Dermis blood vessel endothelial cell (primary cell): Measurements from ENCODE around the gene ADAT2. TPM values are rescaled to one million over a fixed set of nuclear protein-coding genes. Genes with fewer than 3 reads are reported as not detected.

Source experiments
- DNase-seq: peaks from one replicate; pipeline ENCODE4 v3.0.0; 2010
- total RNA-seq: library from RNA; depleted of rRNA; stranded (reverse); fragments of >200 nt; gene quantifications from 2 replicates; pipeline ENCODE4 v1.2.3, GENCODE V29; 2014

ADAT2 gene
- total RNA-seq, 1 donor from 2014 or later = 3.1 TPM

DNA sequence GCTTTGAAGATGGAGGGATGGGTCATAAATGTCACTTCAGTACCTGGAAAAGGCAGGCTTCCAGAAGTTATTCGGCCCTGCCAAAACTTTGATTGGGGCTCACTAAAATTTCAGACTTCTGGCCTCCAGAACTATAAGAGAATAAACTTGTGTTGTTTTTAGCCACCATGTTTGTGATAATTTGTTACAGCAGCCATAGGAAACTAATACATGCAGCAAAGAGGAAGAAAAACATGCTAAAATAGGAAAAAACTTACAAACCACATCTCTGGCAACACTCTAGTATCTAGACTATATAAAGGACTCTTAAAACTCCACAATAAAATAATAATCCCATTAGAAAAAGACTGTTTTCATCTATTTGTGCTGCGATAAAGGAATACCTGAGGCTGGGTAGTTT, 9.5 kb downstream of the ADAT2 start:
- DNase-seq = no peak

DNA sequence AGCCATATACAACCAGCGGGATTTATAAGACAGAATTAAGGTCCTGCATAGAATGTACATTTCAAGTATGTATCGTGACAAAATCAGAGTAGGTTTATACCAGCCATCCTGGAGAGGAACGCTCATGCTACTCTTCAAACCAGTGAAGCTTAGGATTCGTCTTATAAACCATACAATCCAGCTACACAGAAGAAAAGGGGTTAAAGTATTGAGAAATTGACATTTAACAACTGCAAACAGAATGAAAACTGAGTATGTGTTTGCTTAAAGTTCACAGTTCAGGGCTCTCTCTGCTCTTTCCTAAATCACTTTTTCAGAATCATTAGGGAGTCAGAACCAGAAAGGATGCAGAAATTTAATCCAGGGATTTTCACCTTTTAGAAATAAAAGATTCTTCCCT, 17.9 kb downstream of the ADAT2 start:
- DNase-seq = no peak

DNA sequence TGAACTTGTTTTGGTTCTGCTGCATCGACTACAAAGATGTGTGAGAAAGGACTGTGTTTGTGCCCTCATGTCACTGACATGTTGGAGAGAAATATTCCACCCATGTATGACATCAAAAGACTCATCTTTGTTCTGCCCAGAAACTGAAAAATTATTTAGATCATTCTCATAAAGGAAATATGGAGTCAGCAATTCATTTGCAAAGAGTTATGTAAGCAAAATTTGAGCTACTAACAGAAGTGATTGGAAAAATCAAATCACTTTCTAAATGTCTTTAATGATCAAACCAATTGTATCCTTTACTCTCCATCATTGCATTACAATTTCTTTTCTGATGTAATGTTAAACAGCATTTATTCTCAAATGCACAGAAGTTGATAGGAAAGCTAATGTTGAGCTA, 19.3 kb downstream of the ADAT2 start:
- DNase-seq = no peak

DNA sequence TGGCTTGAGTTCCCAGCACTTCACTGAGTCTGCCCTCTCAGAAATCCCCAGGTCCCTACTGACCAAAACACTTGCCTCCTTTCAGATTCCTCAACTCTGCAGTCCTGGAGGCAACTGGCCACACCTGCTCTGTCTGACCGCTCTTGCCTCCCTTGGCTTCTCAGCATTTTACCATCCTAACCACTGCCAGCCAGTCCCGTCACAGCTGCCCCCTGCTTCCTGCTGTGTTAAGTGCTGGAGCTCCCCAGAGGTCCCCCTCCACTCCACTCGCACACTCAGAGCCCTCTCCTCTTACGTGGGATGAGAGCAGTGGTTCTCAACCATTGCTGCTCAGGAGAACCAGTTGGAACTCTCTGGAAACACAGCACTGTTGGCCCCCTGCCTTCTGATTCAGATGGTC, 20.5 kb downstream of the ADAT2 start:
- no peak for DNase-seq

DNA sequence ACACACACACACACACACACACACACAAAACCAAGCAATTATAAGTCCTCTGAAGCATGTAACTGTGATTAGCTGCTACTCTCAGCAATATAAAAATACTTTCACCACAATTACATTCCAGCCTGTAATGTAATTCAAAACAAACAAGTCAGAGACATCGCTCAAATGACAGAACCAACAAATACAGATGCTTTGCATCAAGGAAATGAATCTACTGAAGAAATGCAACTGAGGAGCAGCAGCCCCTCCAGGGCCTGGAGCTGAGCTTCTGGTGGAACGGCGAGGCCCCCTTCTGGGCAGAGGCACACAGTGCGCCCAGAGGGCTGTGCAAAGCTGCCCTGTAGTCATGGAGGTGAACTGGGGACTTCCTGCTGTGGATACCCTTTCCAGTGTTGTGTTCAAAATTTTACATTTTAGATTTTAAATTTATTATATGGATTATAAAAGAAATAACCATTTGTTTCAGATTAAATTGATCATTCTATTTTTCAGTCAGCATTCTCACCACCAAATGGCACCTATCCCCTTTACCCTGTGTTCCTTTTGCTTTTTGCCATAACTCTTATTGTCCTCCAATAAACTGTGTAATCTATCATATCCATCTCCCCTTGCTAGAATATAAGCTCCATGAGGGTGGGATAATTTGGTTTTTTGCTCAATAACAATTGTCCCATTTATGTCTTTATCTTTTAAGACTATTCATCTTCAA, 23.2 kb downstream of the ADAT2 start:
- peak; percentile 84 for DNase-seq

DNA sequence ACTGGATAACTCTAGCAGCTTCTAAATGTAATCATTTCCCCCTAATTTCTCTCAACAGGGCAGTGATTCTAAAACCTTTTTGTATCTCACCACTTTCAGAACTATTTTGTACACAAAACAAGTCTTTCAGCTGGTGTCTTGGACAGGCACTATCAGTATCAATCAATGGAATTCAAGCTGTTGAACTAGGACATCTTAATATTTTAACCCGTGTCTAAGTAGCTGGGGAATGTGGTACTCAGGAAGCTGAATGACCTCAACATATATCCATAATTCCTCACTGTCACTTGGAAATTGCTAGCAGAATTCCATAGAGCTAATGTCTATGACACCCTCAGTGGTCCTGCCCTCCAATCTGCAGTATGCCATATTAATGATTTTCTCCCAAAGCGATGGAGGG, 24.5 kb downstream of the ADAT2 start:
- no peak for DNase-seq

DNA sequence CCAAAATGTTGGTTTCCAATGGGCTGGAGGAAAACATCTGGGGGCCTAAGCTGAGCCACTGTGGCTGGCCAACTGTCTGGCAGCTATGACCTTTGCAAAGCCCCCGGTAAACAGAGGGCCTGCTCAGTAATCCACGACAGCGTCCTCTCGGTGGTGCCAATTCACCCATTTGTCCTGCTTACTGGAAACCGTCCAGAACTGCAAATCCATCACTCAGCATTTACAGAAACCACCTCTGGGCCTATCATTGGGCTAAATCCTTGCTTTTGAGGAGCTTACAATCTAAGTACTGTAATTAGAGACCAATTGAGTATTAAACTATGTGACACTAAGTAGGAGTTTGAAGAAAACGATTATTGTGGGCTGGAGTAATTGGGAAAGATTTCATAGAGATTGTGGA, 31.0 kb downstream of the ADAT2 start:
- no peak for DNase-seq

DNA sequence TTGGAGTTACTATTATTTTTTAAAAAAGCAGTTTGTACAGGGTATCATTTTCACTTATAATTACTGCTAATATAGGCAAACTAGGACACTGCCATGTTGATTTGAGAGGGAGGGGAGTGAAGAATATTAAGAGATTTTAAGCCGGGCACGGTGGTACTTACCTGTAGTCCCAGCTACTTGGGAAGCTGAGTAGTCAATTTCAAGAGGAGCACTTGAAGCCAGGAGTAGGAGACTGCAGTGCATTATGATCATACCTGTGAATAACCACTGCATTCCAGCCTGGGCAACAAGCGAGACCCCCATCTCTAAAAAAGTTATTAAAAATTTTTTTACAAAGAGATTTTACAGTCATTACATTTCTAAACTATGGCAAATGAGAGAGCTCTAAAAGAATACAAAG, 35.7 kb downstream of the ADAT2 start:
- DNase-seq = no peak

DNA sequence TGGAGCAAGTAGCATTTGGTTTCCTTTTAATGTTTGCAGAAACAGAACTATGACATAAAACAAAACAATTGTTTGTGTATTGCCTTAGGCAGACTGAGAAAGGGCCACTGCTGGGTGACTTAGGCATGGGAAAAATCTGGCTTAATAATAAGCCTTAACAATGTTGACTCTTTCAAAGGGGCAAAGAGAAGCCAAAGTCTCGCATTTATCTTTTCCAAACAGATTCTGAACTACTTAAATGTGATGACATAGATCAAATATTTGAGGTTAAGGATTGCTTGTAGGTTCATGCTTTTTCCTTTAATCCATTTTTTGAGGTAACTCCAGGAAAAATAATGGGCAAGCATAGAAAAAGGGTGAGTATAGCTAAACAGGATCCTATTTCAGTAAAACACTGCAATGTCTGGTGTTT, 39.6 kb downstream of the ADAT2 start:
- no peak for DNase-seq

DNA sequence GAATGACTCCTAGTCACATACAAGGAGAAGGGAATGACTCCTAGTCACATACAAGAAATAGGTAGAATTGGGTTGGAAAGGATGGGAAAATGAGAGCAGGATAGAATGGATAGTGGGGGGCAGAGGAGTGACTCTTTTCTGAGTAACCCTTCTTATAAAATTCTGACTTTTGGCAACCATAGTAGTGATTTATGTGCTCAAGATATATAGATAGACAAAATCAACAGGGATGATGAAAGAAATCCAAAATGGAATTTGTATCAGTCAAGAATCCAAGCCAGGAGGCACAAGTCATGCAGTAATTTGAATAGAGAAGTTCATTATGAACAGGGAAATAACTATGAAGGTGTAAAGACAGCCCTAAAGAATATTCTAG, 41.7 kb downstream of the ADAT2 start:
- DNase-seq = no peak

DNA sequence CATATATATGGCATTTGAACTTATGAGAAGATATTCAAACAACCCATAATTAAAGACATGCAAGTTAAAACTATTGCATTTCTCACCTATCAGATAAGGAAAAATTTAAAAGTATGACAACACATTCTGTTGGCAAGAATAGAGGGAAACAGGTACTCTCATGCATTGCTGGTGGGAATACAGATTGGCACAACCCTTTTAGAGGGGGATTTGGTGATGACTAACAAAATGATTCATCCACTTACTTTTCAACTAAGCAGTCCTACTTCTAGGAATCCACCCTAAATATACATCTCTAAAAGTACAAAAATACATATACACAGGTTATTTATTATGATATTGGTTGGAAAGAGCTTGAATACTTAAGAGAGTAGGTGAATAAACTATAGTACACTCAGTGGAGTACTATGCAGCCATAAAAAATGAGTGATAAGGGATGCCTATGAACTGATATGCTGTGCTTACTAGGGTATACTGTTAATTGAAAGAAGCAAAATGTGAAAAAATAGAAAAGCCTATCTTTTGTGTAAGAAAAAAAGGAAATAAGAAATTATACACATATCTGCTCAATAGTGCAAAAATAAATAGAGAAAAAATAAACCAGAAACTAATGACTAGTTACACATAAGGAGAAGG, 42.2 kb downstream of the ADAT2 start:
- DNase-seq = no peak

DNA sequence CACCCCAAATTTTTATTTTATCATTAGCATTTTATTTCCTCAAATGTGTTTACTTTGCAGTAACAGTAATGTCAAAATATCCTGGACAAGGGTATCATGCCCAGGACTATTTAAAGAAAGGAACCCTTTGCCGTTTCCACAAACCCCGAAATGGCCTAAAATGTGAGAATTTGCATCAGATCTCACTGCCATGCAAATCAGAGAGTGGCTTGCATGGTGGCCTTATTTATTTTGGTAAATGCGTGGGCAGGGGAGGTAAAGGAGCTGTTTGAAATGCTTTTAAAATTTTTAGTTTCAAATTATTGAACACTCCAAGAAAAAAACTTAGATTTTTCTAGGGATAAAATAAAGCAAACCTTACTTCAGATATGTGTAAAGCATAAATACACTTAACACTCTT, 43.8 kb downstream of the ADAT2 start:
- no peak for DNase-seq

DNA sequence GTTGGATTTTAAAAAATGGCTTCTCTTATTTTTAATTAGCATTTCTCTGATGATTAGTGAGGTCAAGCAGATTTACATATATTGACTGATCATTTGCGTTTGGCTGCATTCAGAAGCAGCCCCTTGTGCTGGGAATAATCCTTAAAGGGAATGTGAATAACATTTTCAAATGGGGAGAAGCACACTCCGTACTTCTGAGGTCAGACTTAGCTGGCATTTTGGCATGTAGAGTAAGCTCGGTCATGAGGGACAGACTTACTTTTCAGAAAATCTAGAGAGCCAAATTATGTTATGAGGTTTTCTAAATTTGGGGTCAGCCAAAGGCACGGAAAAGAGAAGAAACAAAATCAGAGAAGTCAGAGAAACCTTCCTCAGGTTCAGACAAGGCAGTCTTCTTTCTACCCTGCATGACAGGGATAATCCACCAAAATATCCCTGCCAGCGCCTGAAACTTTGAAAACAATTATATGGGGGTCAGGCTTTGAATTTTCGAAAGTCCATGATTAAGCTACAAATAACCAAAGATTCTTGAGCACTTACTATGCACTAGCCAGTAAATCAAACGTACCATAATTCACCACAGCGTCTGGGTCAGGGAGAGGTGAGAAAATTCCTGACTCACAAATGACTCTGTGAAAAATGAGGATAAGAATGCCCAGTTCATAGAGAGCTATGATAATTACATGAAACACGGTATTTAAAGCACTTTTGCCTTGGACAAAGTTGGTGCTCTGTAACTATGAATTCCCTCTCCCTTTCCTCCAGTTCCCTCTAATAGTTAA, 44.9 kb downstream of the ADAT2 start:
- no peak for DNase-seq

DNA sequence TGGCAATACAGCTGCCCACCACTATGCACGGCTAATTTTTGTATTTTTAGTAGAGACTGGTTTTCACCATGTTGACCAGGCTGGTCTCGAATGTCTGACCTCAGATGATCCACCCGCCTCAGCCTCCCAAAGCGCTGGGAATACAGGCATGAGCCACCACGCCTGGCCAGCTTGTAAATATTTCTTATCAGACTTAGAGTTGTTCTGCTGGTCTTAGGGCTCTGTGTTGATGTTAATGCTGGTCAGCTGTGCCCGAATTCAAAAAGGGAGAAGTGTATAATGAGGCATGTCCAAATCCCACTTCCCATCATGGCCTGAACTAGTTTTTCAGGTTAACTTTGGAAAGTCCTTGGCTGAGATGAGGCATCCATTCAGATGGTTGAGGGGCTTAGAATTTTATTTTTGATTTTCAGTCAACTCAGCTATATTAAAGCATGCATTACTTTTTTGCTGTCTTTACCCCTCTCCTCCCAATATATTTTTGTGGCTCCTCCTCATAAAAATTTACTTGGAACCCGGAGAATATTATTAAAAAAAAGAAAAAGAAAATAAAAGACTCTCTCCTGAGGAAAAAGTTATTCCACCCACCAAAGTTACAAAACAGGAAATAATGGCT, 47.7 kb downstream of the ADAT2 start:
- DNase-seq = no peak

DNA sequence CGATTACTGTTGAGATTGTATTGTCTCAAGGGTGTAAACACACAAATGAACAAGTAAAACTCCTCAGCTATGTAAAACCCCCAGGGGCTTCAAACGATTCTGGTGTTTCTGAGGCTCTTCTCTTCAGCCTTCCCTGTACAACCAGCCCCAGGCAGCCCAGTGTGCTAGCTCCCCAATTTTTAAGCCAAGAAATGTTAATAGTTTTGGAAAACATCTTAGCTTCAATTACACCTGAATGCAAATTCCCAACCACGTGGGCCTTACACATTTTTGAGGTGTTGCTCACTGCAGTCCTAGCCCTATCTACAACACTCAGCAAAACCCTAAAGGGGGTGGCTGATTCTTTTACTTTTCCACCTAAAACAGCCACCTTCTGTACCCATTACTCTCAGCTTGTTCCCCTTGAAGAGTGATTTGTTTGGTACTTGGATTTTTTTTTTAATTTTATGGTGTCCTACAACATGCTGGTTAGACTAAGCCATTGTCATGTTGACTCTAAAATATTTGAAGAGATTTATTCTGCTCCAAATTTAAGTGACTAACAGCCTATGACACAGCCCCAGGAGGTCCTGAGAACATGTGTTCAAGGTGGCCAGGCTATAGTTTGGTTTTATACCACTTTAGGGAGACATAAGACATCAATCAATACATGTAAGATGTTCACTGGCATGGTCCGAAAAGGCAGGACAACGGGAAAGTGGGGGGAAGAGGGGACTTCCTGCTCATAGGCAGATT, 48.7 kb downstream of the ADAT2 start:
- DNase-seq = no peak

DNA sequence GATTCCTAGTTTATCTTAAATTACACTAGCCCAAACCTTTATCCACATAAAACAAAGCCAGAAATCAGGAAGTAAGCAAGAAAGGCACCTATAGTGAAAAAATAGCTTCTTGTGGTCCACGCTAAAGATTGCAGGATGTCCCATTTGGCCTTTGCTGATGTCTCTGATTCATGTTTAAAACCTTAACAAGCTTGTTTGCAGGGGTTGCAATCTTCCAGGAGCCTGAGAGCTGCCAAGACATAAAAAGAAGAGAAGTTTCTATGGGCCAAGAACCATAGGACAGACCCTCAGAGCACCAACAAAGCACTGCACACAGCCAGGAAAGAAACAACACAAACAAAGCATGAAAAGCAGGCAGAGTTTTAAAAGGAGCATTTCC, 49.4 kb downstream of the ADAT2 start:
- no peak for DNase-seq

DNA sequence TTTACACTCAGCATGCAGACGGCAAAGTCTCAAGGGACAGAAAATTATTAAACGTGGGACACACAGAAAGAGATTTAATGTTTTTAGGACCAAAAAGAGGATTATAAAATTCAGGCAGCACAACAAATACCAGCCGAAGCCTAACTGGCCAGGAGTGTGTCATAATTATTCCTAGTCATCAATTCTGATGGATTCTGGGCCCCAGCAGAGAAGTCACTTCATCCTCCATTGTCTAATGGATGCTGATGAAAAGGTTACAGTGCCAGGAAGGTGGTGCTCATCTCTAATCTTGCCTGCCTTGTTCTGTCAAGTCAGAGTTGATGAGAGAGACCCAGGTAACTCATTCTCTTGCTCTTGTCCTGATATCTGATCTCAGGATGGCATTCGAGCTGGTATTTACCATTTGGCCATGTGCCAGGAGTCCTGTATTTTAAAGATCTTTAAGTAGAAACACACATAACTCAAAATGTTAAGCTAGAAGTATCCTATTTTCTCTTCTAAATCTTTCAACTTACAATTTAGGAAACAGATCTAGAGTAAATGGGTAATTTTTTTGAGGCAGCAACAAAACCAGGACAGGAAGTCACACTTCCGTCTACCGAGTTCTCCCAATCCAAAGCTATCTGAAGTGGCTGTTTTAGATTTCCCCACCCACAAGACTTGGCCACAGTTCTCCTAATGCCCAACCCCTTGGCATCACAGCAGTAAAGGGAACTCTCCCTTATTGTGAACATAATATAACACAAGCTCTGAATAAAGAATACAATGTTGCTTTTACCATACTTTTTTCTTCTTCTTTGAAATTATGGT, 50.0 kb downstream of the ADAT2 start:
- peak; percentile 13 for DNase-seq

DNA sequence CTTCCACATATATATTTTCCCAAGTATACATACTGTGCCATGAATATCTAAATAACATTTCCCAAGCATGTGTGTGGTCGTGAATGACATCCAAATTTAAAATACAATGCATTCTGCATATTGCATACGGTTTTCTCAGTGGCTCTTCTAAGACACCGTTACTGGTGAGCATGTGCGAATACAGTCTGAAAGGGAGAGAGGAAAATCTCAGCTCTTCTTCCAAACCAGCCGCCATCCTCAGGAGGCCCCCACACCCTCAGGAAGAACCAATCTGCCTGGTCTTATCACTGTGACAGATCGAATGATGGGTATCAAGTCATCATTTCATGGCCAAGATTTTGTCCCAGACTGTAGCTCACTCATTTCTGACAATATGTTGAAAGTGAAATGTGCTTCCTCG, 50.7 kb downstream of the ADAT2 start:
- no peak for DNase-seq

DNA sequence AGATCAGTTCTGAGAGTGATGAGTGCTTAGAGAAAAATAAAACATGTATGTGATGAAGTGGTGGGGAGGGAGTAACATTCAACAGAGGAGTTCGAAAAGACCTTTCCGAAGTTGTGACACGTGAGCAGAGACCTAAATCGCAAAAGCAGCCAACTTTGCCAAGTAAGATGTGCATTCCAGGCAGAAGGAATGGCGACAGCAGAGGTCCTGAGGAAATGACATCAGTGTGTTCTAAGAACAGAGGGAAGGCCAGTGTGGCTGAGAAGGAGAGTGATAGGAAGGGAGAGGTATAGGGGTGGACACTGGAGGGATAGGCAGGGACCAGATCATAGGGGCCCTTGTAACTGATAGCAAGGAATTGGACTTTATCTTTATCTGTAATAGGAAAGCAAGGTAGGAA, 51.3 kb downstream of the ADAT2 start:
- peak; percentile 23 for DNase-seq

DNA sequence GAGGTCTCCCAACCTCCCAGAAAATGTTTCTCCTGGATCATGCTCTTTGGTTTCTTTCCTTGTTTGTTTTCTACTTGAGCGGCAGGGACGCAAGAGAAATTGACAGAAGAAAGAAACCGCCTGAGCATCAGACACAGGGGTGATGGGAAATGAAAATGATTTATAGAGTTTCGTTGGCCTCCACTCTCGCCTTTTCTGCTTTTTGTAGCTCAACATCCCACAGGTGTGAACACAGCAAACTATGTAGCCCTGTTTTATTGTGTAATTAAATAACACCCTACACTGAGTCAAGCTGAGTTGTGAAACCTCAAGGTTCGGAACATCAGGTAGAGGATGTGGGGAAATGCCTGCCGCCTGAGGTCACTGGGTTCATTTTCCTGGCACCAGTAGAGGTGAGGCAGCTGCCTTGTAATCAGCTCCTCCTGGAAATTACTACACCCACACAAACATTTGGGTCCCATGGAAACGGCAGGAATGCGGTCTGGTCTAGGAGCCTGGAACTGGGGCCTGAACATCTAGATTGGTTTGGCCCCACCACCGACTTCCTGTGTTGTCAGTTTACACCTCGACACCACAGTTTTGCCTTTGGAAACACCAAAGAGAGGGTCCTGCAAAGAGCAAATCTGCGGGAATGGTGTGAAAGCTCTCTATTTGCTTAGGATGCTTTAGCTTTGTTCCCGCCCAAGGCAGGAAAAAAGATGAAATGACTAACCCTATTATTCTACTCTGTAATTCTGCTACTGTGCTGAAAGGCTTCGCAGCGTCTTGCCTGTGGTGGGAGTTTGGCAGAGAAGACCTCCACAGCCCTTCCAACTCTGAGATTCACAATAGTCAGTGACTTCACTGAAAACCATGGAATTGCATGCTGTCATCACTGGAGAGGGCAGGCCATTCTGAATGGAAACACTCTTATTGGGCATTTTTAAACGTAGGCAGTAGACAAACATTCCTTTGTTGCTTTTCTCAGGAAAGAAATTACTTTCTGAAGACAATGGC, 53.0 kb downstream of the ADAT2 start:
- peak; percentile 93 for DNase-seq
